PFSK-1 (cell line): Measurements from ENCODE around the gene RAPGEF3.

Experiments
- POLR2AphosphoS5 ChIP-seq: IDR thresholded peaks from 2 replicates; pipeline ENCODE4 v1.6.1; 2012; ENCODE audit warnings: low read depth, mild to moderate bottlenecking, control low read depth, low read length, moderate library complexity
- TAF1 ChIP-seq: IDR thresholded peaks from 2 replicates; pipeline ENCODE4 v1.6.1; 2012; ENCODE audit warnings: low read length, control low read depth, borderline replicate concordance; ENCODE audit not compliant: insufficient read depth
- TF ChIP-seq, protein P1 (sequence below), 2 experiments: IDR thresholded peaks; 2 replicates each; pipeline versions ENCODE4 v1.6.1 to v1.8.0; 2011 to 2012; ENCODE audit warnings: low read depth in 2 of 2, low read length in 2 of 2, control low read depth in 1 of 2, inconsistent platforms in 1 of 2, mild to moderate bottlenecking in 1 of 2, moderate library complexity in 1 of 2; ENCODE audit not compliant: insufficient read depth in 1 of 2

DNA sequence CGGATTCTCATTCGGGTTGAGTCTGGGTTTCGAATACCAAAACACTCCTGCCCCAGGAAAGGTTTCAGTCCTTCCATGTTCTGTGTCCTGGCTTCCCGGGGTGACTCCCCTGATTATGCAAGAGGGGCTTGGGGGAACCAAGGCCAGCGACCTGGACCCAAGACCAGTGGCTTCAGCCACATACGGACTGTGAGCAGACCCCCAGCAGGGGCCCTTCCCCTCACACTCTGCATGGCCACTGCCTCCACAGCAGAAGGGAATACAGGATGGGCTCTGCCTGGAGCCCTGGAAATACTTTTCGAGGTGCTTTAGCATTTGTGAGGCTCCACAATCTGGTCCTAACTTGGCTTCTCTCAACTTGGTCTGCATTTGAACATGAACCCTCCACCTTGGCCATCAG, 41.9 kb upstream of the RAPGEF3 start:
- no peak for TF ChIP-seq POLR2AphosphoS5
- TF ChIP-seq, protein P1, sequence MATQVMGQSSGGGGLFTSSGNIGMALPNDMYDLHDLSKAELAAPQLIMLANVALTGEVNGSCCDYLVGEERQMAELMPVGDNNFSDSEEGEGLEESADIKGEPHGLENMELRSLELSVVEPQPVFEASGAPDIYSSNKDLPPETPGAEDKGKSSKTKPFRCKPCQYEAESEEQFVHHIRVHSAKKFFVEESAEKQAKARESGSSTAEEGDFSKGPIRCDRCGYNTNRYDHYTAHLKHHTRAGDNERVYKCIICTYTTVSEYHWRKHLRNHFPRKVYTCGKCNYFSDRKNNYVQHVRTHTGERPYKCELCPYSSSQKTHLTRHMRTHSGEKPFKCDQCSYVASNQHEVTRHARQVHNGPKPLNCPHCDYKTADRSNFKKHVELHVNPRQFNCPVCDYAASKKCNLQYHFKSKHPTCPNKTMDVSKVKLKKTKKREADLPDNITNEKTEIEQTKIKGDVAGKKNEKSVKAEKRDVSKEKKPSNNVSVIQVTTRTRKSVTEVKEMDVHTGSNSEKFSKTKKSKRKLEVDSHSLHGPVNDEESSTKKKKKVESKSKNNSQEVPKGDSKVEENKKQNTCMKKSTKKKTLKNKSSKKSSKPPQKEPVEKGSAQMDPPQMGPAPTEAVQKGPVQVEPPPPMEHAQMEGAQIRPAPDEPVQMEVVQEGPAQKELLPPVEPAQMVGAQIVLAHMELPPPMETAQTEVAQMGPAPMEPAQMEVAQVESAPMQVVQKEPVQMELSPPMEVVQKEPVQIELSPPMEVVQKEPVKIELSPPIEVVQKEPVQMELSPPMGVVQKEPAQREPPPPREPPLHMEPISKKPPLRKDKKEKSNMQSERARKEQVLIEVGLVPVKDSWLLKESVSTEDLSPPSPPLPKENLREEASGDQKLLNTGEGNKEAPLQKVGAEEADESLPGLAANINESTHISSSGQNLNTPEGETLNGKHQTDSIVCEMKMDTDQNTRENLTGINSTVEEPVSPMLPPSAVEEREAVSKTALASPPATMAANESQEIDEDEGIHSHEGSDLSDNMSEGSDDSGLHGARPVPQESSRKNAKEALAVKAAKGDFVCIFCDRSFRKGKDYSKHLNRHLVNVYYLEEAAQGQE (IDR thresholded peaks at IDR 0.05; ENCODE audit: insufficient read depth in 1 of 2, low read depth in 2 of 2, low read length in 2 of 2): no peak
- no peak for TF ChIP-seq TAF1
